ENCODE data around the gene CTXND2. TPM values are rescaled to one million over a fixed set of nuclear protein-coding genes. Genes with fewer than 3 reads are reported as not detected.
A peak's percentile ranks its signal among the peaks of the same experiment; 100 is the strongest.

The CTXND2 gene
- total RNA-seq, 1 experiment from 2014 or later, result not detected

DNA sequence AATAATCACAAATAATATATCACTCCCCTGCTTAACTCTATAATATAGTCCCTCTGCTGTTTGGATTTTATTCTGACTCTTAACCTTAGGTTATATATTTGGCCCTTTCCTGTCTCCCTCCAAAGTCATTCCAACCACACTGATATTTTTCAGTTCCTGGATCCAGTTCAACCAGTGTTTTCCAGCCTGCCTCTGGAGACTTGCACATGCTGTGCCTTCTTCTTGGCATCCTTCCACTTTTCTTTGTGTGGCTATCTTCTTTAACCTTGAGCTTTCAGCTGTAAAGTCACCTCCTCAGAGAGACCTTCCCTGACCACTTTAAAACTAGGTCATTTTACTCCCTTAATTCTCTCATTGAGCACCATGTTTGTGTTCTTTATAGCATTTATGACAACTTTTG, 68.3 kb downstream of the CTXND2 start:
- ChIA-PET CTCF (no interaction called here), POLR2A (interaction anchor here (1.6 kb wide), 1 partner anchor 10 kb away, joined by 3 read pairs; no protein-coding TSS in a partner anchor)
- Histone ChIP-seq H3K36me3 (ENCODE audit: control insufficient read depth, insufficient read depth, low read length) (peaks cover 2% of the 10 kb centered on the region; the same call in 1 of the 2 replicates), H3K4me3 (ENCODE audit: low read depth, low read length) (no peak overlapping the region), H3K9me3 (no peaks in the 10 kb centered on the region), H3K27me3 (replicated peaks; ENCODE audit: control insufficient read depth, insufficient read depth, low read length) (no peaks in the 10 kb centered on the region), H3K4me1 (no peaks in the 10 kb centered on the region)
- peaks cover 7% of the 10 kb centered on the region for H3K4me1 Mint-ChIP-seq (ENCODE audit: low read depth, unreplicated experiment)
- BruUV-seq (replicated peaks), result no TSS peak
- intact Hi-C loops (cut with micrococcal nuclease; ENCODE audit: unreplicated experiment), result no loop called here
- no peaks in the 10 kb centered on the region for H3K27me3 Mint-ChIP-seq (ENCODE audit: insufficient read depth, unreplicated experiment)
- H3K4me3 Mint-ChIP-seq (ENCODE audit: unreplicated experiment), result no peak overlapping the region
- no peak overlapping the region for H3K27ac Mint-ChIP-seq (ENCODE audit: unreplicated experiment)
- TF ChIP-seq, protein P1, sequence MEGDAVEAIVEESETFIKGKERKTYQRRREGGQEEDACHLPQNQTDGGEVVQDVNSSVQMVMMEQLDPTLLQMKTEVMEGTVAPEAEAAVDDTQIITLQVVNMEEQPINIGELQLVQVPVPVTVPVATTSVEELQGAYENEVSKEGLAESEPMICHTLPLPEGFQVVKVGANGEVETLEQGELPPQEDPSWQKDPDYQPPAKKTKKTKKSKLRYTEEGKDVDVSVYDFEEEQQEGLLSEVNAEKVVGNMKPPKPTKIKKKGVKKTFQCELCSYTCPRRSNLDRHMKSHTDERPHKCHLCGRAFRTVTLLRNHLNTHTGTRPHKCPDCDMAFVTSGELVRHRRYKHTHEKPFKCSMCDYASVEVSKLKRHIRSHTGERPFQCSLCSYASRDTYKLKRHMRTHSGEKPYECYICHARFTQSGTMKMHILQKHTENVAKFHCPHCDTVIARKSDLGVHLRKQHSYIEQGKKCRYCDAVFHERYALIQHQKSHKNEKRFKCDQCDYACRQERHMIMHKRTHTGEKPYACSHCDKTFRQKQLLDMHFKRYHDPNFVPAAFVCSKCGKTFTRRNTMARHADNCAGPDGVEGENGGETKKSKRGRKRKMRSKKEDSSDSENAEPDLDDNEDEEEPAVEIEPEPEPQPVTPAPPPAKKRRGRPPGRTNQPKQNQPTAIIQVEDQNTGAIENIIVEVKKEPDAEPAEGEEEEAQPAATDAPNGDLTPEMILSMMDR (IDR thresholded peaks at IDR 0.05; ENCODE audit: insufficient read depth in 1 of 2, low read depth in 1 of 2, low read length in 1 of 2, severe bottlenecking in 1 of 2, unreplicated experiment in 1 of 2), result no peak
- no peak for DNase-seq
- H3K36me3 Mint-ChIP-seq (ENCODE audit: insufficient read depth, unreplicated experiment), result peaks cover 86% of the 10 kb centered on the region
- no peaks in the 10 kb centered on the region for H3K9me3 Mint-ChIP-seq (ENCODE audit: unreplicated experiment)

DNA sequence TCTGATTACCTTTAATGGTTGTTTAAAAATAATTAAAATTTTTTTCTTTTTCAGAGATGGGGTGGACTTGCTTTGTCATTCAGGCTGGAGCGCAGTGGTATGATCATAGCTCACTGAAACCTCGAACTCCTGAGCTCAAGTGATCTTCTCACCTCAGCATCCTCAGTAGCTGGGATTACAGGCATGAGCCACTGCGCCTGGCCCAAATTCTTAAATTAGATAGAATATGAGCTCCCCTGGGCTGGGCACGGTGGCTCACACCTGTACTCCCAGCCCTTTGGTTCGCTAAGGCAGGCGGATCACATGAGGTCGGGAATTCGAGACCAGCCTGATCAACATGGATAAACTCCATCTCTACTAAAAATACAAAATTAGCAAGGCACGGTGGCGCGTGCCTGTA, 70.7 kb downstream of the CTXND2 start:
- TF ChIP-seq, protein P1 (IDR thresholded peaks at IDR 0.05; ENCODE audit: insufficient read depth in 1 of 2, low read depth in 1 of 2, low read length in 1 of 2, severe bottlenecking in 1 of 2, unreplicated experiment in 1 of 2), result no peak
- CTCF ChIA-PET, result interaction anchor here (0.6 kb wide), 1 partner anchor 33 kb away, joined by 3 read pairs; no protein-coding TSS in a partner anchor
- H3K4me3 Mint-ChIP-seq (ENCODE audit: unreplicated experiment), result no peak overlapping the region
- DNase-seq, result no peak
- H3K9me3 Mint-ChIP-seq (ENCODE audit: unreplicated experiment), result no peaks in the 10 kb centered on the region
- intact Hi-C loops (cut with micrococcal nuclease; ENCODE audit: unreplicated experiment), result no loop called here
- Histone ChIP-seq H3K9me3 (no peaks in the 10 kb centered on the region), H3K4me3 (ENCODE audit: low read depth, low read length) (no peak overlapping the region), H3K36me3 (ENCODE audit: control insufficient read depth, insufficient read depth, low read length) (peaks cover 3% of the 10 kb centered on the region; the same call in 1 of the 2 replicates), H3K4me1 (peaks cover 11% of the 10 kb centered on the region), H3K27me3 (replicated peaks; ENCODE audit: control insufficient read depth, insufficient read depth, low read length) (no peaks in the 10 kb centered on the region)
- H3K27ac Mint-ChIP-seq (ENCODE audit: unreplicated experiment), result no peak overlapping the region
- BruUV-seq (replicated peaks), result no TSS peak
- no peaks in the 10 kb centered on the region for H3K27me3 Mint-ChIP-seq (ENCODE audit: insufficient read depth, unreplicated experiment)
- H3K36me3 Mint-ChIP-seq (ENCODE audit: insufficient read depth, unreplicated experiment), result peaks cover 86% of the 10 kb centered on the region
- H3K4me1 Mint-ChIP-seq (ENCODE audit: low read depth, unreplicated experiment), result peaks cover 17% of the 10 kb centered on the region
- POLR2A ChIA-PET, result interaction anchor here (0.6 to 0.7 kb wide), 4 partner anchors 26 to 322 kb away, joined by 3 to 6 read pairs (median 5); no protein-coding TSS in a partner anchor

DNA sequence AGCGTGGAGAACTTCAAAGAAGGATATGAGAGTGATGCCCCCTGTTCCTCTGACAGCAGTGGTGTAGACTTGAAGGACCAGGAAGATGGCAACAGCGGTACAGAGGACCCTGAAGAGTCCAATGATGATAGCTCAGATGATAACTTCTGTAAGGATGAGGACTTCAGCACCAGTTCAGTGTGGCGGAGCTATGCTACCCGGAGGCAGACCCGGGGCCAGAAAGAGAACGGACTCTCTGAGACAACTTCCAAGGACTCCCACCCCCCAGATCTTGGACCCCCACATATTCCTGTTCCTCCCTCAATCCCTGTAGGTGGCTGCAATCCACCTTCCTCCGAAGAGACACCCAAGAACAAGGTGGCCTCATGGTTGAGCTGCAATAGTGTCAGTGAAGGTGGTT, 73.7 kb downstream of the CTXND2 start:
- H3K4me1 ChIP-seq, result peaks cover 15% of the 10 kb centered on the region
- no peak for DNase-seq
- Mint-ChIP-seq H3K36me3 (ENCODE audit: insufficient read depth, unreplicated experiment) (peaks cover 91% of the 10 kb centered on the region), H3K27me3 (ENCODE audit: insufficient read depth, unreplicated experiment) (no peaks in the 10 kb centered on the region), H3K4me3 (ENCODE audit: unreplicated experiment) (no peak overlapping the region), H3K9me3 (ENCODE audit: unreplicated experiment) (no peaks in the 10 kb centered on the region), H3K27ac (ENCODE audit: unreplicated experiment) (peak overlapping the region; percentile 53), H3K4me1 (ENCODE audit: low read depth, unreplicated experiment) (peaks cover 33% of the 10 kb centered on the region)
- no TSS peak for BruUV-seq (replicated peaks)
- H3K27me3 ChIP-seq (replicated peaks; ENCODE audit: control insufficient read depth, insufficient read depth, low read length), result no peaks in the 10 kb centered on the region
- H3K36me3 ChIP-seq (ENCODE audit: control insufficient read depth, insufficient read depth, low read length), result peaks cover 5% of the 10 kb centered on the region
- H3K4me3 ChIP-seq (ENCODE audit: low read depth, low read length), result no peak overlapping the region
- intact Hi-C loops (cut with micrococcal nuclease; ENCODE audit: unreplicated experiment), result no loop called here
- TF ChIP-seq, protein P1 (IDR thresholded peaks at IDR 0.05; ENCODE audit: insufficient read depth in 1 of 2, low read depth in 1 of 2, low read length in 1 of 2, severe bottlenecking in 1 of 2, unreplicated experiment in 1 of 2), result no peak
- CTCF ChIA-PET, result no interaction called here
- no peaks in the 10 kb centered on the region for H3K9me3 ChIP-seq
- POLR2A ChIA-PET, result interaction anchor here (0.6 kb wide), 1 partner anchor 10 kb away, joined by 5 read pairs; no protein-coding TSS in a partner anchor
